Neural cell (in vitro differentiated cells): ENCODE data around the gene SH3PXD2A.

ENCODE experiments used
- CTCF ChIP-seq: fragments of 450-650 bp; IDR thresholded peaks from 2 replicates; pipeline ENCODE4 v1.5.1; 2014; ENCODE audit warnings: antibody characterized with exemption, mild to moderate bottlenecking, moderate library complexity; ENCODE audit not compliant: poor library complexity, severe bottlenecking
- POLR2AphosphoS5 ChIP-seq: IDR thresholded peaks from 2 replicates; pipeline ENCODE4 v1.6.1; 2012
- RAD21 ChIP-seq: fragments of 450-650 bp; conservative IDR thresholded peaks from 2 replicates; pipeline ENCODE4 v1.6.1; 2014; ENCODE audit warnings: antibody characterized with exemption, mild to moderate bottlenecking, moderate library complexity

- TF ChIP-seq CTCF (no peak), POLR2AphosphoS5 (no peak), RAD21 (no peak)
These were observed 41.9 kb upstream of the SH3PXD2A start for GRCh38 chr10:103897241-103897774.
